Stimulated activated effector memory CD8-positive, alpha-beta T cell treated with anti-CD3 and anti-CD28 coated beads, Interleukin-12 subunit alpha, Interleukin-12 subunit beta, amount 100 ng/mL, for 72 hours (primary cell): ENCODE measurements around the gene DNER.
"Not testable (repeated sequence)": the region's sequence is repeated elsewhere in the genome, so short reads cannot be mapped to it uniquely, and the experiment has no call there.

Experiments
- ATAC-seq: fragments of 150-1000 bp; cut with Tn5 transposase; 2 replicates; pipeline ENCODE4 v1.10.0; 2021
- DNase-seq, 2 donors: peaks; one replicate each; pipeline ENCODE4 v3.0.0; 2021 to 2022; ENCODE audit warnings: low spot score in 2 of 2
- H3K27ac Mint-ChIP-seq: one replicate; pipeline ENCODE4 v1.8.0; 2022; ENCODE audit warnings: mild to moderate bottlenecking, mixed read lengths
- H3K36me3 Mint-ChIP-seq: one replicate; pipeline ENCODE4 v1.8.0; 2022; ENCODE audit warnings: mild to moderate bottlenecking, mixed read lengths
- H3K4me1 Mint-ChIP-seq: one replicate; pipeline ENCODE4 v1.8.0; 2022; ENCODE audit warnings: mixed read lengths
- H3K4me3 Mint-ChIP-seq: one replicate; pipeline ENCODE4 v1.8.0; 2022; ENCODE audit warnings: mild to moderate bottlenecking, mixed read lengths
- H3K9me3 Mint-ChIP-seq: one replicate; pipeline ENCODE4 v1.8.0; 2022; ENCODE audit warnings: mixed read lengths

The DNER gene

GRCh38 chr2:229393926-229394325 lies 320.4 kb downstream of the DNER start:
- DNase-seq, result no peak
- peaks cover 6% of the 10 kb centered on the region for H3K9me3 Mint-ChIP-seq

GRCh38 chr2:229392196-229392595 lies 322.2 kb downstream of the DNER start:
- no peaks in the 10 kb centered on the region for H3K4me1 Mint-ChIP-seq
- ATAC-seq, result no peak

More at GRCh38 chr2:229393926-229394325, 320.4 kb downstream of the DNER start:
- Mint-ChIP-seq H3K36me3 (no peaks in the 10 kb centered on the region), H3K4me3 (no peak overlapping the region), H3K4me1 (no peaks in the 10 kb centered on the region), H3K27ac (no peak overlapping the region)
- no peak for ATAC-seq

GRCh38 chr2:229388731-229389130 lies 325.6 kb downstream of the DNER start:
- no peak for DNase-seq
- Mint-ChIP-seq H3K4me1 (no peaks in the 10 kb centered on the region), H3K27ac (no peak overlapping the region), H3K9me3 (peaks cover 17% of the 10 kb centered on the region), H3K4me3 (no peak overlapping the region), H3K36me3 (no peaks in the 10 kb centered on the region)
- no peak for ATAC-seq

More at GRCh38 chr2:229392196-229392595, 322.2 kb downstream of the DNER start:
- H3K36me3 Mint-ChIP-seq, result no peaks in the 10 kb centered on the region
- no peak overlapping the region for H3K4me3 Mint-ChIP-seq
- no peak for DNase-seq
- H3K27ac Mint-ChIP-seq, result no peak overlapping the region
- H3K9me3 Mint-ChIP-seq, result peaks cover 9% of the 10 kb centered on the region

GRCh38 chr2:229387866-229388265 lies 326.5 kb downstream of the DNER start:
- Mint-ChIP-seq H3K4me1 (no peaks in the 10 kb centered on the region), H3K9me3 (peaks cover 17% of the 10 kb centered on the region)

GRCh38 chr2:229380101-229380625 lies 334.2 kb downstream of the DNER start:
- ATAC-seq (no peak), DNase-seq (no peak)
- Mint-ChIP-seq H3K4me3 (no peak overlapping the region), H3K36me3 (no peaks in the 10 kb centered on the region), H3K4me1 (no peaks in the 10 kb centered on the region), H3K9me3 (peaks cover 15% of the 10 kb centered on the region), H3K27ac (no peak overlapping the region)

More at GRCh38 chr2:229387866-229388265, 326.5 kb downstream of the DNER start:
- Mint-ChIP-seq H3K27ac (no peak overlapping the region), H3K36me3 (no peaks in the 10 kb centered on the region), H3K4me3 (no peak overlapping the region)
- ATAC-seq (no peak), DNase-seq (no peak)

- Mint-ChIP-seq H3K4me1 (no peaks in the 10 kb centered on the region), H3K36me3 (no peaks in the 10 kb centered on the region), H3K9me3 (peaks cover 8% of the 10 kb centered on the region), H3K27ac (no peak overlapping the region), H3K4me3 (no peak overlapping the region)
- DNase-seq (no peak), ATAC-seq (no peak)
Observed at GRCh38 chr2:229378386-229378785, 336.0 kb downstream of the DNER start.

GRCh38 chr2:229376866-229377265 lies 337.5 kb downstream of the DNER start:
- Mint-ChIP-seq H3K4me1 (no peaks in the 10 kb centered on the region), H3K36me3 (no peaks in the 10 kb centered on the region), H3K9me3 (peaks cover 8% of the 10 kb centered on the region), H3K4me3 (no peak overlapping the region), H3K27ac (no peak overlapping the region)
- DNase-seq (no peak), ATAC-seq (no peak)

- ATAC-seq (no peak), DNase-seq (no peak)
- peaks cover 10% of the 10 kb centered on the region for H3K9me3 Mint-ChIP-seq
- H3K4me3 Mint-ChIP-seq, result no peak overlapping the region
- H3K36me3 Mint-ChIP-seq, result no peaks in the 10 kb centered on the region
- H3K27ac Mint-ChIP-seq, result no peak overlapping the region
- no peaks in the 10 kb centered on the region for H3K4me1 Mint-ChIP-seq
Observed at GRCh38 chr2:229375251-229375650, 339.1 kb downstream of the DNER start.

- not testable (repeated sequence) for DNase-seq, H3K27ac Mint-ChIP-seq, H3K9me3 Mint-ChIP-seq, H3K36me3 Mint-ChIP-seq, H3K4me1 Mint-ChIP-seq, ATAC-seq, H3K4me3 Mint-ChIP-seq
Observed at GRCh38 chr2:229373311-229373710, 341.0 kb downstream of the DNER start.

- ATAC-seq (no peak), DNase-seq (no peak)
- Mint-ChIP-seq H3K4me3 (no peak overlapping the region), H3K9me3 (peaks cover 11% of the 10 kb centered on the region), H3K36me3 (no peaks in the 10 kb centered on the region), H3K4me1 (no peaks in the 10 kb centered on the region), H3K27ac (no peak overlapping the region)
Observed at GRCh38 chr2:229372207-229372606, 342.1 kb downstream of the DNER start.

- no peak for DNase-seq
- no peak overlapping the region for H3K4me3 Mint-ChIP-seq
- no peak for ATAC-seq
- H3K27ac Mint-ChIP-seq, result no peak overlapping the region
- H3K4me1 Mint-ChIP-seq, result no peaks in the 10 kb centered on the region
- H3K9me3 Mint-ChIP-seq, result peaks cover 11% of the 10 kb centered on the region
- H3K36me3 Mint-ChIP-seq, result no peaks in the 10 kb centered on the region
Observed at GRCh38 chr2:229371086-229371485, 343.3 kb downstream of the DNER start.

- ATAC-seq (no peak), DNase-seq (no peak)
- Mint-ChIP-seq H3K9me3 (peaks cover 11% of the 10 kb centered on the region), H3K27ac (no peak overlapping the region), H3K4me3 (no peak overlapping the region), H3K4me1 (no peaks in the 10 kb centered on the region), H3K36me3 (no peaks in the 10 kb centered on the region)
Observed at GRCh38 chr2:229370509-229370908, 343.8 kb downstream of the DNER start.

- Mint-ChIP-seq H3K4me3 (no peak overlapping the region), H3K9me3 (peaks cover 2% of the 10 kb centered on the region), H3K4me1 (no peaks in the 10 kb centered on the region), H3K36me3 (no peaks in the 10 kb centered on the region), H3K27ac (no peak overlapping the region)
- DNase-seq (no peak), ATAC-seq (no peak)
Observed at GRCh38 chr2:229363185-229363814, 351.1 kb downstream of the DNER start.

- H3K4me1 Mint-ChIP-seq, result no peaks in the 10 kb centered on the region
- ATAC-seq (no peak), DNase-seq (no peak)
- H3K36me3 Mint-ChIP-seq, result no peaks in the 10 kb centered on the region
- H3K27ac Mint-ChIP-seq, result no peak overlapping the region
- peaks cover 3% of the 10 kb centered on the region for H3K9me3 Mint-ChIP-seq
- H3K4me3 Mint-ChIP-seq, result no peak overlapping the region
Observed at GRCh38 chr2:229350883-229351282, 363.5 kb downstream of the DNER start.

GRCh38 chr2:229350117-229350805 lies 364.1 kb downstream of the DNER start:
- DNase-seq (no peak), ATAC-seq (no peak)
- Mint-ChIP-seq H3K4me1 (no peaks in the 10 kb centered on the region), H3K9me3 (peaks cover 3% of the 10 kb centered on the region), H3K27ac (no peak overlapping the region), H3K4me3 (no peak overlapping the region), H3K36me3 (no peaks in the 10 kb centered on the region)

GRCh38 chr2:229348128-229348527 lies 366.2 kb downstream of the DNER start:
- H3K36me3 Mint-ChIP-seq, result no peaks in the 10 kb centered on the region

More at GRCh38 chr2:229348128-229348527, 366.2 kb downstream of the DNER start:
- ATAC-seq, result no peak
- no peak overlapping the region for H3K27ac Mint-ChIP-seq
- DNase-seq, result no peak
- no peak overlapping the region for H3K4me3 Mint-ChIP-seq
- H3K4me1 Mint-ChIP-seq, result no peaks in the 10 kb centered on the region
- peaks cover 3% of the 10 kb centered on the region for H3K9me3 Mint-ChIP-seq
